ENCODE measurements around the gene CACNA2D3. TPM values are rescaled to one million over a fixed set of nuclear protein-coding genes. Genes with fewer than 3 reads are reported as not detected.

CACNA2D3 gene
- total RNA-seq, 6 donors from 2014 or later, result 2.9 to 16.8 (median 4.9) TPM

DNA sequence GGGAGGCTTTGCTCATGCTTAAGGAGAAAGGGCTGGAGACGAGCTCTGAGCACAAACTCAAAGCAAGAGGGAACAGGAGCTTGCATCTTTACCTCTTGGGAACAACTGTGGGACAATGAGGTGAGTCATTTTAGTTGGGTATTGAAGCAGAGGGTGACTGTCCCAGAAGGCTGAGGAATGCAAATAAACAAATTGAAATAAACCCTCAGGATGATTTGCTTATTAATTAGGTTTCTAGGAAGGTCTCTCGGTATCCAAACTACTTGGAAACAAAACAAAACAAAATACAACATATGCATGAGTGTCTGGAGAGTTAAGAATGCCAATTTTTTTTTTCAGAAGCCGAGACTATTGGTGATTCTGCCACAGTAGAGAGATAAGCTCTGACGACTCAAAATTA is 38.4 kb upstream of the CACNA2D3 start:
- peaks cover 0 to 5% (median 2%) of the 10 kb centered on the region in 4 donors for H3K4me1 ChIP-seq
- no peaks in the 10 kb centered on the region for H3K9me3 ChIP-seq
- no peak overlapping the region for H3K4me3 ChIP-seq
- no peaks in the 10 kb centered on the region for H3K36me3 ChIP-seq
- DNase-seq (no peak), ATAC-seq (ENCODE audit: low FRiP score in 2 of 2) (no peak)
- TF ChIP-seq CTCF (IDR thresholded peaks at IDR 0.05), result no peak
- no peak for TF ChIP-seq POLR2AphosphoS5 (IDR thresholded peaks at IDR 0.05)
- no peak for TF ChIP-seq EP300 (IDR thresholded peaks at IDR 0.05)
- TF ChIP-seq POLR2A (IDR thresholded peaks at IDR 0.05), result no peak
- 66 to 76% methylated on average over 4 of the region's 4 CpGs for WGBS, 2 donors
- no peak overlapping the region for H3K27ac ChIP-seq
- H3K27me3 ChIP-seq, result peaks cover 0 to 7% (median 0%) of the 10 kb centered on the region in 4 donors

GRCh38 chr3:54085936-54086335 is 36.4 kb upstream of the CACNA2D3 start:
- no peaks in the 10 kb centered on the region for H3K9me3 ChIP-seq
- no peak for DNase-seq
- peaks cover 0 to 5% (median 2%) of the 10 kb centered on the region in 4 donors for H3K4me1 ChIP-seq
- no peak for TF ChIP-seq EP300 (IDR thresholded peaks at IDR 0.05)
- no peak for TF ChIP-seq CTCF (IDR thresholded peaks at IDR 0.05)
- TF ChIP-seq POLR2A (IDR thresholded peaks at IDR 0.05), result no peak
- TF ChIP-seq POLR2AphosphoS5 (IDR thresholded peaks at IDR 0.05), result no peak
- WGBS, 2 donors, result 66 to 89% methylated on average over 6 of the region's 6 CpGs
- ATAC-seq (ENCODE audit: low FRiP score in 2 of 2), result no peak
- no peaks in the 10 kb centered on the region for H3K36me3 ChIP-seq
- H3K27me3 ChIP-seq, result peaks cover 0 to 7% (median 0%) of the 10 kb centered on the region in 4 donors
- H3K27ac ChIP-seq, result no peak overlapping the region
- no peak overlapping the region for H3K4me3 ChIP-seq

DNA sequence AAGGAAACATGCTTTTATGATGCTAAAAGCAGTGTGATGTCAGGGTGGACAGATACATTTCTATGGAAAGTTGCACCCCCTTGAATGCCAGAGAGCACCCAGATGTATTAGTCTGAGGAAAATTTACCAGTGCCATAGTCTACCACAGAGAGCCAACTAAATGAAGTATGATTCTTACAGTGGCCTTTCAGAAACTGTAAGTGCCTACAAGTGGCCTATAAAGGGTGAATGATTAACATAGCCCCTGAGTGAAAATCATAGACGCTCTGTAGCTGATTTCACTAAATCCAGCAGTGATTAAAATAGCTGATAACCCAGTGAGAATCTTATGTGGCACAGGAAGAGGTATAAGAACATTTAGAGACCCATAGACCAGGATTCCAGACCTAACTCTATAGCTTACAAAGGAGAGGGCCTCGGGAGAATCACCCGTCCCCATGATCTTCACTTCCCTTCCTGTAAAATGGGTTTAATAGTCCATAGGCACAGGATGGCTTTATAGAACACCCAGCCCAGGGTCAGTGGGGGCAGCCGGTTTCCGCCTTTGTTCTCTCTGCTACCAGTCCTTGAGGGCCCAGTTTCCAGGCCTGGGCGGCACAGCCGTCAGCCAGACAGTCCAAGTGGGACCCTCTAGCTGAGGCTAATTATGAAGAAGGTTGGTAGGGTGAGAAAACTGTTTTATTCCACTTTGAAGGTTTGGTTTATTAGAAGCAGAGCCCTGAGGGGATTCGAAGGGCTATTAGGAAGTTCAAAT is 35.5 kb upstream of the CACNA2D3 start:
- peak overlapping the region in 1 of 4 donors; percentile 43 for H3K4me3 ChIP-seq

GRCh38 chr3:54087581-54088410 is 34.6 kb upstream of the CACNA2D3 start:
- peak; percentile 61 to 70 for ATAC-seq (ENCODE audit: low FRiP score in 2 of 2)
- WGBS, 2 donors, result 23 to 28% methylated on average over 12 to 53 of the region's 54 CpGs
- TF ChIP-seq POLR2A (IDR thresholded peaks at IDR 0.05), result no peak
- no peak for TF ChIP-seq POLR2AphosphoS5 (IDR thresholded peaks at IDR 0.05)
- TF ChIP-seq EP300 (IDR thresholded peaks at IDR 0.05), result no peak
- TF ChIP-seq CTCF (IDR thresholded peaks at IDR 0.05), result no peak
- H3K27me3 ChIP-seq, result peaks cover 0 to 7% (median 0%) of the 10 kb centered on the region in 4 donors
- H3K36me3 ChIP-seq, result no peaks in the 10 kb centered on the region
- no peaks in the 10 kb centered on the region for H3K9me3 ChIP-seq
- peak in 1 of 2 donors; percentile 86 for DNase-seq
- H3K4me3 ChIP-seq, result peak overlapping the region in 3 of 4 donors; percentile 17 to 43 (median 36)
- peaks cover 0 to 5% (median 2%) of the 10 kb centered on the region in 4 donors for H3K4me1 ChIP-seq
- no peak overlapping the region for H3K27ac ChIP-seq

More for the DNA sequence above, 35.5 kb upstream of the CACNA2D3 start:
- TF ChIP-seq POLR2A (IDR thresholded peaks at IDR 0.05), result no peak
- no peak for TF ChIP-seq POLR2AphosphoS5 (IDR thresholded peaks at IDR 0.05)
- no peak for TF ChIP-seq EP300 (IDR thresholded peaks at IDR 0.05)
- no peak for TF ChIP-seq CTCF (IDR thresholded peaks at IDR 0.05)
- Histone ChIP-seq H3K9me3 (no peaks in the 10 kb centered on the region), H3K36me3 (no peaks in the 10 kb centered on the region), H3K27ac (no peak overlapping the region), H3K4me1 (peaks cover 0 to 5% (median 2%) of the 10 kb centered on the region in 4 donors), H3K27me3 (peaks cover 0 to 7% (median 0%) of the 10 kb centered on the region in 4 donors)
- 60 to 72% methylated on average over 8 of the region's 8 CpGs for WGBS, 2 donors
- peak in 1 of 2 donors; percentile 70 for ATAC-seq (ENCODE audit: low FRiP score in 2 of 2)
- DNase-seq, result peak in 1 of 2 donors; percentile 37

All from upper lobe of left lung (tissue), 6 donors.